Neutrophil (primary cell): ENCODE measurements around the gene MAPKAPK2.
"Not testable (repeated sequence)": the region's sequence is repeated elsewhere in the genome, so short reads cannot be mapped to it uniquely, and the experiment has no call there.

Source experiments
- H3K27ac ChIP-seq: fragments of 200-600 bp; sonication (generic); 2 replicates; pipeline ENCODE4 v1.5.1; 2016; ENCODE audit warnings: mild to moderate bottlenecking, moderate library complexity
- H3K27me3 ChIP-seq: fragments of 200-600 bp; sonication (generic); 2 replicates; pipeline ENCODE4 v1.6.0; 2016; ENCODE audit warnings: mild to moderate bottlenecking
- H3K36me3 ChIP-seq: fragments of 200-600 bp; sonication (generic); 2 replicates; pipeline ENCODE4 v1.5.1; 2017
- H3K4me1 ChIP-seq, 2 experiments: fragments of 200-600 bp in 1 of 2; sonication (generic) in 1 of 2; 1 replicate in 1 of 2; 2 replicates in 1 of 2; pipeline versions ENCODE4 v1.5.1 to v1.6.1; 2013 to 2016; ENCODE audit warnings: low read depth in 1 of 2, low read length in 1 of 2, mild to moderate bottlenecking in 1 of 2, moderate library complexity in 1 of 2; ENCODE audit not compliant: control insufficient read depth in 1 of 2, insufficient read depth in 1 of 2
- H3K4me3 ChIP-seq, 2 experiments: fragments of 200-600 bp in 1 of 2; sonication (generic) in 1 of 2; 1 replicate in 1 of 2; 2 replicates in 1 of 2; pipeline ENCODE4 v1.5.1; 2013 to 2016; ENCODE audit warnings: low read depth in 1 of 2, low read length in 1 of 2, mild to moderate bottlenecking in 1 of 2, moderate library complexity in 1 of 2
- H3K9me3 ChIP-seq: fragments of 200-600 bp; sonication (generic); 2 replicates; pipeline ENCODE4 v1.5.1; 2016
- CTCF ChIP-seq: fragments of 200-600 bp; sonication (generic); IDR thresholded peaks from 2 replicates; pipeline ENCODE4 v1.5.1; 2016; ENCODE audit warnings: antibody characterized with exemption

Gene MAPKAPK2

GRCh38 chr1:206778031-206778430, 93.3 kb downstream of the MAPKAPK2 start:
- Histone ChIP-seq H3K4me3 (no peak overlapping the region), H3K4me1 (no peaks in the 10 kb centered on the region)
- TF ChIP-seq CTCF: no peak

GRCh38 chr1:206778911-206779310, 94.2 kb downstream of the MAPKAPK2 start:
- not testable (repeated sequence) for H3K4me1 ChIP-seq, H3K4me3 ChIP-seq, H3K9me3 ChIP-seq, H3K27ac ChIP-seq, H3K27me3 ChIP-seq, H3K36me3 ChIP-seq

More at GRCh38 chr1:206778031-206778430, 93.3 kb downstream of the MAPKAPK2 start:
- H3K27ac ChIP-seq: no peak overlapping the region
- no peaks in the 10 kb centered on the region for H3K27me3 ChIP-seq
- H3K36me3 ChIP-seq: no peaks in the 10 kb centered on the region
- H3K9me3 ChIP-seq: no peaks in the 10 kb centered on the region

GRCh38 chr1:206779638-206780037, 94.9 kb downstream of the MAPKAPK2 start:
- no peaks in the 10 kb centered on the region for H3K9me3 ChIP-seq
- no peaks in the 10 kb centered on the region for H3K27me3 ChIP-seq
- no peaks in the 10 kb centered on the region for H3K4me1 ChIP-seq
- no peaks in the 10 kb centered on the region for H3K36me3 ChIP-seq
- H3K4me3 ChIP-seq: no peak overlapping the region
- TF ChIP-seq CTCF: no peak
- H3K27ac ChIP-seq: no peak overlapping the region

DNA sequence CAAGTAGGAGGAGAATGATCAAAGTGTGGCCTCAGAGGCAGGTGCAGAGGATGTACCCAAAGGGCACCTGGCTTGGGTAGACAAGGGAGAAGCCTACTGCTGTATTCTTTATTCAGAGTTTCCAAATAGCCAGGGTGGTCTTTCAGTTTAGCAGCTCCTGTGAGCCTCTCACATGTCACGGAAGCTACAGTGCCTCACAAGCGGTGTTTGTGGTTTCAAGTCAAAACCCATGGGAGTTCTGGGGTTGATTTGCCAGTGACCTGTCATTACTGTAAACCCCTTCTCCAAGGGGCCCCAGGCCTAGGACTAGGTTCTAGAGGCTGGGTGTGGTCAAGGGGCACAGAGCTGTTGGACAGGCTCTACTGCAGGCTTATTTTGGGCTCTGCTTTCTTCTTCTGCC, 97.7 kb downstream of the MAPKAPK2 start:
- Histone ChIP-seq H3K9me3 (no peaks in the 10 kb centered on the region), H3K4me1 (no peaks in the 10 kb centered on the region), H3K27me3 (no peaks in the 10 kb centered on the region), H3K4me3 (no peak overlapping the region), H3K36me3 (no peaks in the 10 kb centered on the region), H3K27ac (no peak overlapping the region)
- TF ChIP-seq CTCF: no peak

DNA sequence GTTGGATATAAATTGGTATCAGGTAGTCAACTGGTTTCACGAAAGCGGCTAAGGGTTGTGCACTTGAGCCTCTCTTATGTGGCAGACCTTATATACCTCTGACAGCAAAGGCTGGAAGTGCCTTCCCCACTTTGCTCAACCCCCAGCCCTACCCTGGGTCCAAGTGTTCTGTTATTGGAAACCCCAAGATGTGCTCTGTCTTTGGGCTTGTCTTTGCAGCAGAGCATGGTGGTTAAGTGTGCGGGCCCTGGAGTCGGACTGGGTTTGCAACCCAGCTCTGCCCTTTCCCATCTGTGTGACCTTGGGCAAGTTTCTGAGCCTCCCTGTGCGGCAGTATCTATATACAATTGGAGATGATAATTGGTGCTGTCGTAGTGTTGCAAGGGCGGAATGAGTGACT, 98.8 kb downstream of the MAPKAPK2 start:
- Histone ChIP-seq H3K4me1 (no peaks in the 10 kb centered on the region), H3K9me3 (no peaks in the 10 kb centered on the region), H3K4me3 (no peak overlapping the region), H3K27ac (no peak overlapping the region), H3K36me3 (no peaks in the 10 kb centered on the region), H3K27me3 (no peaks in the 10 kb centered on the region)
- no peak for TF ChIP-seq CTCF
